Bronchial epithelial cell (primary cell): Measurements from ENCODE around the gene BTNL8. TPM values are rescaled to one million over a fixed set of nuclear protein-coding genes. Genes with fewer than 3 reads are reported as not detected.

ENCODE experiments used
- DNase-seq: peaks from one replicate; pipeline ENCODE4 v3.0.0-alpha.2; 2010; ENCODE audit warnings: low read depth
- FAIRE-seq: peaks from 2 replicates; lab custom pipeline; 2011; peaks lifted over from hg19 to GRCh38; lab: Jason Lieb, UNC
- H3K27me3 ChIP-seq: 2 replicates; pipeline ENCODE4 v1.5.1; 2011; ENCODE audit warnings: low read length; ENCODE audit not compliant: control insufficient read depth, insufficient read depth
- H3K36me3 ChIP-seq: 2 replicates; pipeline ENCODE4 v1.5.1; 2011; ENCODE audit warnings: low read length; ENCODE audit not compliant: control insufficient read depth, insufficient read depth
- H3K4me3 ChIP-seq: 2 replicates; pipeline ENCODE4 v1.5.1; 2011; ENCODE audit warnings: mild to moderate bottlenecking, low read depth, low read length, control low read depth
- CTCF ChIP-seq: IDR thresholded peaks from 2 replicates; pipeline ENCODE4 v1.5.1; 2011; ENCODE audit warnings: mild to moderate bottlenecking, moderate library complexity, low read length, control low read depth, inconsistent platforms; ENCODE audit not compliant: insufficient read depth, severe bottlenecking
- total RNA-seq: library from RNA; depleted of rRNA; stranded (reverse); fragments of >200 nt; gene quantifications from 2 replicates; pipeline ENCODE4 v1.2.1, GENCODE V29; 2014

Gene BTNL8, protein sequence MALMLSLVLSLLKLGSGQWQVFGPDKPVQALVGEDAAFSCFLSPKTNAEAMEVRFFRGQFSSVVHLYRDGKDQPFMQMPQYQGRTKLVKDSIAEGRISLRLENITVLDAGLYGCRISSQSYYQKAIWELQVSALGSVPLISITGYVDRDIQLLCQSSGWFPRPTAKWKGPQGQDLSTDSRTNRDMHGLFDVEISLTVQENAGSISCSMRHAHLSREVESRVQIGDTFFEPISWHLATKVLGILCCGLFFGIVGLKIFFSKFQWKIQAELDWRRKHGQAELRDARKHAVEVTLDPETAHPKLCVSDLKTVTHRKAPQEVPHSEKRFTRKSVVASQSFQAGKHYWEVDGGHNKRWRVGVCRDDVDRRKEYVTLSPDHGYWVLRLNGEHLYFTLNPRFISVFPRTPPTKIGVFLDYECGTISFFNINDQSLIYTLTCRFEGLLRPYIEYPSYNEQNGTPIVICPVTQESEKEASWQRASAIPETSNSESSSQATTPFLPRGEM
- total RNA-seq = not detected in 2 replicates

DNA sequence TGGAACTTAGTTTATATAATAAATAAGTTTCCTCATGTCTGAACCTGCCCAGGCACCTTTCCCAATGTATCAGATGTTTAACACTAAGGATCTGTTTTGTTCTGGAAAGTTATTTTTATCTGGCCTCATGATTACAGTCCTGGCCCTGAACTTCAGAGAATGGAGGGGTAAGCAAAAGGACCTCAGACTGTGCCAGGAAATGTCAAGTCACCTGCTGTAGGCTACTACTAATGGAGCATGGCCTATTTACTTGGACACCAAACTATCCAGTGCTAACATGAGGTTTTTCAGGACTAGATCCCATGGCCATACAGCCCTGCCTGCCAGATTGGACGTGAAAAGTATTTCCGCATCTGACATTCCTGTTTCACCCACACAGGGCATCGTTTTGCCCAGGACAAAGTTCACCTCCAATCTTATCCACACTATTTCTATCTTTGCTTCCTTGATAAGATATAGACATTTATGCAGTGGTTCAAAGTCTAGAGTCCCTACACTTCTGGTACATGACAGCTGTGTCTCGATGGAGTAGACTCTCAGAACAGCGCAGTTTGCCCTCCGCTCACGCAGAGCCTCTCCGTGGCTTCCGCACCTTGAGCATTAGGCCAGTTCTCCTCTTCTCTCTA is at the start of gene BTNL8:
Gene BTNL8, plus strand, starts transcription at position 539 of the 626 bp plus-strand sequence. CDS start 152 bp downstream, outside the sequence.
- peak; percentile 56 for DNase-seq
- Histone ChIP-seq H3K4me3 (no peak within 1 kb of the TSS), H3K36me3 (no peaks in the 10 kb centered on the region), H3K27me3 (no peaks in the 10 kb centered on the region)
- no peak for FAIRE-seq
- TF ChIP-seq CTCF = no peak

GRCh38 chr5:180849827-180850226 is 49.1 kb upstream of the BTNL8 start:
- TF ChIP-seq CTCF = no peak

GRCh38 chr5:180850434-180851078 is 48.4 kb upstream of the BTNL8 start:
- FAIRE-seq (no peak), DNase-seq (no peak)
- H3K27me3 ChIP-seq = no peaks in the 10 kb centered on the region
- no peak for TF ChIP-seq CTCF
- H3K4me3 ChIP-seq = no peak overlapping the region
- peaks cover 22% of the 10 kb centered on the region for H3K36me3 ChIP-seq

More at GRCh38 chr5:180849827-180850226, 49.1 kb upstream of the BTNL8 start:
- H3K27me3 ChIP-seq = no peaks in the 10 kb centered on the region
- FAIRE-seq (no peak), DNase-seq (no peak)
- H3K36me3 ChIP-seq = peaks cover 18% of the 10 kb centered on the region
- H3K4me3 ChIP-seq = no peak overlapping the region

DNA sequence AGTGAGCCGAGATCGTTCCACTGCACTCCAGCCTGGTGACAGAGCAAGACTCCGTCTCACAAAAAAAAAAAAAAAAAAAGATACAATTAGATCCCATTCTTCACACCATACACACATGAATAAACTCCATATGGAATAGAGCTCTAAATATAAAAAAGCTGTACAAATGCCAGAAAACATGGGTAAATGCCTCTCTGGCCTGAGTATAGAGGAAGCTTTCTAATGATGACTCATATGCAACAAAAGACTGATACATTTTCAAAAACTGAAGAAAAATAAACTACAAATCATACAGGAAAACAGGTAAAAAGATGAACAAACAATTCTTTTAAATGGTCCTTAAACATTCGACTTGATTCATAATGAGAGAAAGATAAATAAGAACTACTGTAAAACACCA is 46.5 kb upstream of the BTNL8 start:
- no peak for TF ChIP-seq CTCF
- FAIRE-seq (no peak), DNase-seq (peak; percentile 16)
- no peaks in the 10 kb centered on the region for H3K27me3 ChIP-seq
- no peak overlapping the region for H3K4me3 ChIP-seq
- peaks cover 27% of the 10 kb centered on the region for H3K36me3 ChIP-seq

- Histone ChIP-seq H3K4me3 (no peak overlapping the region), H3K27me3 (no peaks in the 10 kb centered on the region), H3K36me3 (peaks cover 27% of the 10 kb centered on the region)
- no peak for DNase-seq
- TF ChIP-seq CTCF = no peak
- FAIRE-seq = no peak
Observed at GRCh38 chr5:180853121-180853847, 45.7 kb upstream of the BTNL8 start.
